Measurements from ENCODE around the gene FILIP1L.

Gene FILIP1L

DNA sequence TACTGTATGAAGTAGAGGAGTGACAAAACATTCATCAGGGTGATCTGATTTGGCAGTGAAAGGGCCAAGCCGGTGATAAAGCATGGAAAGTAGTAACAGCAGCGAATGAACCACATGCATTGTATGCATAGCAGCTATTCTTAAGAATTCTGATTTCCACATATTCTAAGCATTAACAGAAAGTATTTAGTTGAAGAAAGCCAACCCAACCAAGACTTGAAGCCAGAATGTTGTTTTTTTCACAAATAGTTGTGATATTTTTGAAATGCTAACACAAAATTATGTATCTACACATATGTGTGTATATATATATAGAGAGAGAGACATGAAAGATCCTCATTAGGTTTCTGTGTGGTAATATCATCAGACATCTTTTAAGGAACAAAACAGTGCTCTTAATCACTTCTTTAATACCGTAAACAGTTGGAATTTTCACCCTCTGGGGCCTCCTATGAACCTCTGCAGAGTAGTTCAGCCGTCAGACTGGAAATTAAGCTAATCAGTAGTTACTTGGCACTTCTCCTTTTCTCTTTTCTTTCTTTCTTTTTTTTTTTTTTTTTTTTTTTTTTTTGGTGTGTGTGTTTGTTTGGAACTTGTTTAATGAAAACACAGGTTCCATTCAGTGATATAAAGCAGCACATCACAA, 157.0 kb downstream of the FILIP1L start:
- in situ Hi-C loops (cut with MboI; ENCODE audit: low sequenced_read_pairs): no loop called here

DNA sequence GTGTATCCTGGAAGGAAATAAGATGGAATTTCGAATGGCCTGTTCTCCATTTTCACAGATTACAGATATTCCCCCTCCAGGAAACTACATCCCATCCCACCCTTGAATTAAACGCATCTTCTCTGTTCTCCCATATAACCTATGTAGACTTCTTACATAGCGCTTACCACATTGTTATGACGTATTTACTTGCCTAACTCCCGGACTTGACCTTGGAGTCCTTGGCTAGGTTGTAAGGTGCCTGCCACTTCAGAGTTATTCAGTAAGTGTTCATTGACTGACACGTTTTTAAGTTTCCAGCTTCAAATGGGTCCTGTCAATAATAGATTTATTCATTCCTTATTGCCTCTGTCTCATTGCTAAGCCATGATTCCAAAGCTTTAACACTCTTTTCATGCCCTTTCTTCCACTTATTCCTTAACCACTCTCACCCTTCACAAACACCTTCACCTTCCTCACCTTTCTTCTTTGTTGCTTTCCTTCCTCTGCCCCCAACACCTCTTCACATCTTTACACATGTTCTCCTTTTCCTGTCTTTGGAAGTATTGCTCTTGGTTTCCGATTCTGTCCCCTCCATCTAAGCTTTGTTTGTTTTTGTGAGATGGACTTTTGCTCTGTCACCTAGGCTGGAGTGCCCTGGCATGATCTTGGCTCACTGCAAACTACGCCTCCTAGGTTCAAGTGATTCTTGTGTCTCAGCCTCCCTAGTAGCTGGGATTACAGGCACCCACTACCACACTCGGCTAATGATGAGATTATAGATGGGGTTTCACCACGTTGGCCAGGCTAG, 158.3 kb downstream of the FILIP1L start:
- in situ Hi-C loops (cut with MboI; ENCODE audit: low sequenced_read_pairs): no loop called here

DNA sequence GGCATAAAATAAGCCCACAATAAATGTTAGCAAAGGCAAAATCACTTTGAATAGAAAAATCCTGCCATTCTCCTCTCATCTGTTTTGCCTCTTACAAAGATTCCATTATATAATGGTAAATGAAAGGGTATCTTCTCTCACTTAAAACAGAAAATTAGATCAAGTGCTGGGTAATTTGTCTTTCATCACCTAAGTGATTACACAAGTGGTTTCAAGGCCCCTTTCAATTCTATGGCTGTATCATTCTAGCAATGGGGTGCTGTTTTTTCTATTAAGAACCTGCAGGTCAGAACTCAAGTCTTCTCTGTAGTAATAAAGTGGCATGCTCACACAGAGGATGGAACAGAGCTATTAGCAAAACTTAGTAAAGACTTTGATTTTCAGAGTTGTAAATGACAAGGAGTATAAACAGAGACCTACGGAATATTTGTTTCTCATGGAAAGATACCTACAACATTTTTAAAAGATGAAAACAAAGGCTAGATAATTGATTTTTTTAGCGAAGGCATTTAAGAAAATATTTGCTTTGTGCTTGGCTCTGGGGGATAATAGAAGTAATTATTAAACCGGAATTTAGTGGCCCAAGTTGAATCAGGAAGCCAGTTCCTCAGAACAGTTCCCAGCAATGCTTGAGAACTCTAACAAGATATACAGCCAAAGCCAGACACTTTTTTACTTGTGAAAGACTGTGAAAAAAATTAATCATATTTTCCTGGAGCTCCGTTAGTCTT, 159.2 kb downstream of the FILIP1L start:
- in situ Hi-C loops (cut with MboI; ENCODE audit: low sequenced_read_pairs): no loop called here

DNA sequence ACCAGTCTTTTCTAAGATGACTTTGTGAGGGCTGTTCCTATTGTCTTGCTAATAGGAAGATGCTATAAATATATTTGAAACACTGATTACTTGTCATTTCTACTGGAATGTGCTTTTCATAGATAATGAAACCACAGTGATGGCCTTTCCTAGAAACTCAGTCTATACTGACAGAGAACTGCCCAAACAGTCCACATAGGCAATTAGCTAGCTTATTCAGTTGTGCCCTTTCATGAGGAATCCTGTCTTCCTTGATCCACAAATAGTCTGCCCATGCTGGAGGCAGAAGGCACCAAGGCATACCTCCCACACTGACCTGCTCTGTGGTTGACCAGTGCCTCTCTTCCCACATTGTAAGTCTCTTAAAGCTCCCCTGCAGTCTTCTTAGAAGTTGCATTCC, 160.7 kb downstream of the FILIP1L start:
- in situ Hi-C loops (cut with MboI; ENCODE audit: low sequenced_read_pairs): no loop called here

DNA sequence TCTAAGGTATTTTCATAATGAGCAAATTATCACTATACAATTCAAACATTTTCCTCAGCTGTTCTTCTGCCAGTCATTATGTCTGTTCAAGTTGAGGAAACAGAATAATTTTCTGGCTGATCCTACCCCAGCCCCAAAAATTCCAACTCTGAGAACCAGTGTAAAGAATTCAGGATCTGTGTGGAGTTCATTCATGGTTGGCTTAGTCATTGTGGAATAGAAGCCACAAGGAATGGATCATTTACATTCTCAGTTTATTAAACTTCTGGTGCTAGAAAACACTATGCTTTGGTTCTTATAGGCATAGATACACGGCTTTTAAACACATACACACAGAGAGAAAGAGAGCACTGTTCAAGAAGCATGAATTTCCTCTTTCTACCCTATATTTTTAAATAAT, 162.0 kb downstream of the FILIP1L start:
- in situ Hi-C loops (cut with MboI; ENCODE audit: low sequenced_read_pairs): no loop called here

DNA sequence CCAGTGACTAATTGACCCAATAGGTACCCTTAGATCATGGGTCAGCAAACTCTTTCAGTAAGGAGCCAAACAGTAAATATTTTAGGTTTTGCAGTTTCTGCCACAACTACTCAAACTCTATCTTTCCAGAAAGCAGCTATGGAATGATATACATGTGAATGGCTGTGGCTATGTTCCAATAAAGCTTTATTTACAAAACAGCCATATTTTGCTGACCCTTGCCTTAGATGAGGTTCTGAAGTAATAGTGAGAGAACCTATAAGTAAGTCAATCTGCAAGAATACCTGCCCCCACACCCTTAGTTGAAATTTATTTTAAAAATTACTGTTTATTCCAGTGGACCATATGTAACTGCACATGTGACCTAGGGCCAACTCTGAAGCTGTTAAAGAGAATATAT, 162.6 kb downstream of the FILIP1L start:
- in situ Hi-C loops (cut with MboI; ENCODE audit: low sequenced_read_pairs): no loop called here

DNA sequence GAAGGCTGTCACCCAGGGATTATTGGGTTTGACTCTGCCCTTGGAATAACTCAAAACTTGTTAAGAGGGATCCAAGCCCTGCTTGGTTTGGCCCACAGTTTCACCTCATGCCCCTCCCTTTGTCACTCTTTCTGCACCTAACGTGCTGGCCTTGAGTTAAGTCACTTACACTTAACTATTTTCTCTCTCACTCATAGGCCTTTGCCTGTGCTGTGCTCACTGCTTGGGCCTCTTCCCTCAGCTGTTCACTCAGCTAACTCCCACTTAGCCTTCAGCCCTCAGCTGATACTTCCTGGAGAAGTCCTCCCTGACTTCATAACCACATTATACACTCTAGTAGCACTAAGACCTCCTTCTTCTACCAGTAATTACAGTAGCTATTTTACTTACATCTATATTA, 163.4 kb downstream of the FILIP1L start:
- in situ Hi-C loops (cut with MboI; ENCODE audit: low sequenced_read_pairs): no loop called here

DNA sequence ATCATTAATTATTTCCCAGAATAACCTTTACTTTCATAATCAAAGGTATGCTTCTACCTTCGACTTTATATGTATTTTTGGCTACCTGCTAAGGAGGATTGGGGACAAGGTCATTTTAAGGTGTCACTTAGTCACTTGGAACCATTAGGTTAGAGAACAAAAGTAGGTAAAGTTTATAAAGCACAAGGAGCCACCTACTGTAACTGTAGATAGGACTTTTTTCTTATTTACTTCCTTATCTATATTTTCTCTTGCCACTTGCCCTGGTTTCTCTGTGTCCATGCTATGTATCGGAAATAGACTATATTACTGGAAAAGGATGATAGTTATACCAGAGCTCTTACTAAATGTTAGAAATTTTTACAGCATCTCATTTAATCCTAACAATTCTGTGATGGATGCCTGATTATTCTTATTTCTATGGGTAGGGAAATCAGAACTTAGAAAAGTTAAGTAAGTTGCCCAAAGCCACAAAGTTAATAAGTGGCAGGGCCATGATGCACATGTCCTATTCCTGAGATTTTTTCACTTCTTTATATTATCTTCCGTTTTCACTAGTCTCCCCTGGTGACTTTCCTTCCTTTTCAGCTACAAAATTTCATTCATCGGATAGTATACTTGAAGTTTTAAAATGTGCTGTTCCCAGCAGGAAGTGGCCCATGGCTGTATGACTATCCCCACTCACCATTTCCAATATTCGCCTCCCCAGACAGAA, 164.2 kb downstream of the FILIP1L start:
- in situ Hi-C loops (cut with MboI; ENCODE audit: low sequenced_read_pairs): no loop called here

DNA sequence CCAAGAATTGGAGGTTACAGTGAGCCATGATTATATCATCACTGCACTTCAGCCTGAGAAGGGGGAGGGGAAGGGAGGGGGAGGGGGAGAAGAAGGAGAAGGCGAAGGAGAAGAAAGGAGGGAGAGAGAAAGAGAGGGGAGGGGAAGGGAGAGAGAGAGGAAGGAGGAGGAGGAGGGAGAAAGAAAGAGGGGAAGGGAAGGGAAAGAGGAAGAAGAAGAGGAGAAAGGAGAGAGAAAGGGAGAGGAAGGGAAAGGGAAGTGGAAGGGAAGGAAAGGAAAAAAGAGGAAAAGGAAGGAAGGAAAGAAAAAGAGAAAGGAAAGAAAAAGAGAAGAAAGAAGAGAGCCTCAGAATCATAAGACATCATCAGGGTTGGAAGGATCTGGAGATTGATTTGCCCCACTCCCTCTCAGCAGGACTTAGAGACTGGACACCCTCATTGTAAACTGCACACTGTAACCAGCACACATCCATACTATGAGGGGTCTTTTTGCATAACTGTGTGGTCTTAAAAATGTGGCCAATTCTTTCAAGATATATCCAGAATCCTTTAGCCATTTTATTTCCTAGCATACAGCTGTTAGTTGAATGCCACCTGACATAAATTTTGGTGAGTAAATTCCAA, 165.7 kb downstream of the FILIP1L start:
- in situ Hi-C loops (cut with MboI; ENCODE audit: low sequenced_read_pairs): no loop called here

DNA sequence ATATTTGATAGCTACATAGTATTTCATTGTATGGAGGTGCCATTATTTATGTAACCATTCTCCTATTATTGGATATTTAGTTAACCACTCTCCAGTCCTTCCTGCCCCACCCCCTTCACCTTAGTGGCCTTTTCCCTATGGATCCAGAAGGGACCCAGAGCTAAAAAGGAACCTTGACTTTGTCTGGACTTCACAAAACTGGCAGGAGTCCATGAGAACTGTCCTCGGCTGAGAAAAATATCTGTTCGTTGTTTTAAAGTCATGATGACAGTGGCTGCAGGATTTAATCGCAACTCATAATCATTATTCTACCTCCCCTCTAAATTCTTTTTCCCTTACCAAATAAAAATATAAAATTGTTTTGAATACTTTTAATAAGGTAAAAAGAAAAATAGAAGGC, 166.9 kb downstream of the FILIP1L start:
- in situ Hi-C loops (cut with MboI; ENCODE audit: low sequenced_read_pairs): no loop called here

DNA sequence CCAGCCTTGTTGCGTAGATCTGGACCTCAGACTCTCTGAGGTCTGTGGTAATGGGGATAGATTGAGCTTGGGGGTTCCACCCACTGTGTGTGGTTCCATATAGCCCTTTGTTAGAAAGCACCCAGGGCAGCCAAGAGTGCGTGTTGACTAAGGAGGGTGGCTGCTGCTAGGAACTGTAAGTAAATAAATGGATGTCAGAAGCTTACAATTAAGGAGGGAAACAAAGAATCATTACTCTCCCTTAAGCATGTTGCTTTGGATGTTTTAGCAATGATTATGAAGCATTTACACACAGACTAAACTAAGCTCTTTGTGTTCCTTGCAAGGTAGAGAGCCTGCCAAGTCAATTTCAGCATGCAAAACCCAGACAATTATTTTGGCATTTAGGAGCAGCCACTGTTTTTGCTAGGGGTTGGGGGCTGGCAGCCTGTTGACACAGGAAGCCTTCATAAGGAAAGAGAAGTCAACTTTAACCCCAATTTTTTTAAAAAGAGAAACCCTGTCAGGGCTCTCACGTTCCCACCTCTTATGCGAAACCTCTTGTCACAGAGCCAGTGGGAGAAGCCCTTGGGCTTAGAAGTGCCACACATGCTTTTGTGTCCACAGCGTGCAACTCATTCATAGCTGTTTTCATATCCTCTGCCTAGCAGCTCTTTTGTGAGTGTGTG, 168.8 kb downstream of the FILIP1L start:
- in situ Hi-C loops (cut with MboI; ENCODE audit: low sequenced_read_pairs): no loop called here

DNA sequence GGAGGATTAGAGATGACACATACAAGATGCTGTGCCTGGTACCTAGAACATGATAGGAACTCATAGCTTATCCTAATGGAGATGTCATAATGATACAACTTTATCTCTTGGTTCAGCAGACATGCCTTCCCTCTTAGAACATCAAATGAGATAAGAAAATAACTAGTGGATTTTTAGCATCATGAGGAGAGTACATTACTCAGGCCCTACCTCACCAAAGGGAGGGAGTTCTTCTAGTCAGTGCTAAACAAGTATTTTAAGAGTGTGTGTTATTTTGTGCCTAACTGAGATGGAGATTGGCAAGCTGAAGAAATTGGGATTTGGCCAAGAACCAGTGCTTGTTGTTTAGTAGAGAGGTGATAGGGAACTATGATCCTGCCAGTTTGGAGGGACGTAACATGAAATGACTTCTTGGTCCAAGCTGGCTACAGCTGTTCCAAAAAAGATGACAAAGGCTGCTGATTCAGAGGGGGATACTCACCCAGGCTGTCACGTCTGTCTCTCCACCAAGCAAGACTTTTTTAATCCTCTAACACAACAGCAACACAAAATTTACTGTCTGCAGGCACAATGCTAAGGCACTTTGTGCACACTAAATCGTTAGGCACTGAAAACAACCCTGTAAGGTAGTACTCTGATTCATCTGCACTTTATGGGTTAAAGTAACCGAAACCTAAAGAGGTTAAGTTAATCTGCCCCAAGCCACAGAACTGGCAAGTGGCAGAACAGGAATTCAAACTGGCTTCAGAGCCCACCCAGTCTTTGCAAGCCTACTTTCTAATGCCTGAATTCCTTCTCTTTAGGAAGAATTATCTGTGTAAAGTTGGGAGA, 170.2 kb downstream of the FILIP1L start:
- in situ Hi-C loops (cut with MboI; ENCODE audit: low sequenced_read_pairs): no loop called here

DNA sequence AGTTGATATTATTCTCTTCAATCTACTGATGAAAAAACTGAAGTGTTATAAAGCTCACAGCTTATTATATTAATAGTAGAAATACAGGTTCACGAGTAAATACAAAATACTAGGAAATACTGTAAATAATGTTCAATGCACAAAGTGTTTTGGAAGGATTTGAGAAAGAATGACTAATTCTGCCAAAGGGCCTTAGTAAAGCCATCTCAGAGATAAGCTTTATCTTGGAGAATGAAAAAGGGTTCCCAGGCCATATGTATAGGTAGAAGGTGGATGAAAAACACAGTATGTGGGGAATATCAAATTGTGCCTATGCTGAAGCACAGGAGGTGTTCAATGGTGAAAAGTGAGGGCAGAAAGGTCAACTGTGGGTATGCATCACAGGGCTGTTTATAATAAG, 173.1 kb downstream of the FILIP1L start:
- in situ Hi-C loops (cut with MboI; ENCODE audit: low sequenced_read_pairs): no loop called here

DNA sequence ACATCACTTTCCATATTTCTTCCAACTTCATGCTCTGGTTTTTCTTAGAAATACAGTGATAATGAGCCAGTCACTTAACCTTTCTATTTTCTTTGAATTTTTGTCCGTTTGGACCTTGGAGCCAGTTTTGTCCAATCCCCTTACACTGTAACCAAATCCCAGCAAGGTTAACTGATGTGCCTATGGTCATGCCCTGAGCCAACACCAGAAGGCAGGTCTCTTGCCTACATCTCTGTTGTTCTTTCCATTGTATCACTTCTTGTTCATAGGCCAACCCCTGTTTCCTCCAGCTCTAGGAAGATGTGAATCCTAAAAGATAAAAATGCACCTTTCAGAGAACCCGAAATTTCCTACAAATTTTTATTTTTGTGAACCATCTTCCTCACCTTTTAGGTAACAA, 174.0 kb downstream of the FILIP1L start:
- in situ Hi-C loops (cut with MboI; ENCODE audit: low sequenced_read_pairs): no loop called here

DNA sequence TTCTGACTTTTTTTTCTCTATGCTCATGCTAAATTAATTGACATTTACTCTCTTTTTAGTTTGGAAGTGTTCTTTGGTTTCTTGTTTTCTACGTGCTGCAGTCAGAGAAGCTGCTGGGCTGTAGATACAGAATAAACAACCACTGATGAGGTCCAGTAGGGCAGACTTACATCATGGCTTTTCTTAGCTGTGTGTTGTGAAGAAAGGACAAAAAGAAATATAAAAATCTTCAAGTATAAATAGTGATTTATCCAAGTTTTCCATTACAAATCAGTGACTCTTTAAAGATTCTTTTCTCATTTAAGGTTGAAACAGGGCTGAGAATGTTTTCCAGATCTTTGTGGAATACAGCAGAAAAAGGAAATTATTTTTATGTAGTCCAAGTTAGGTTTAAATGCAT, 174.4 kb downstream of the FILIP1L start:
- in situ Hi-C loops (cut with MboI; ENCODE audit: low sequenced_read_pairs): no loop called here

DNA sequence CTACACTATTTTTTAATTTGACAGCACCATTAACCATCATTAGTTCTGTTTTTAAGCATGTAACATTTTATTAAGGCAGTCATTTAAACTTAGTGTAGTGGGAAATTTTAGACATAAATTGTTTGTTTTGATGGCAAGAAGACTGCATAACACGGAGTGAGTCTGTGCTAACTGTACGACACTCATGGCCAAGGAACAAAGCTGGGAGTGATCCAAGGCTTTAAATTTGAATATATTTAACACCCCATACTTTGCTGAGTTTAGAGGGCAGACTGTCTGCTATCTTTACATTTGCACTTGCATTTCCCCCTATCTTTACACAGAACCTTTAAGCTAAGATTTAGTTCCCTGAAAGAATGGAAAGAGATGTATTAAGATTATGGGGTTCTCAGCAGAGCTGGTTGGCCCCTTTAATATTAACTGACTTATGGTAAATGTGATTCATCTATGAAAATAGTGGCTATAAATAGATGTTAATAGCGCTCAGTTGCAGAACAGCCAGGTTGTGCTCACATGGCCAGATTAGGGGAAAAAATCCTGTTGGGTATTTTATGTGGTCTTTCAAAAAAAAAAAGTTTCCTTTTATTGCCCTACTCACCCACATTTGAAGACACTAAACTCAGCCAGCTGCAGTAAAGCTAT, 175.9 kb downstream of the FILIP1L start:
- in situ Hi-C loops (cut with MboI; ENCODE audit: low sequenced_read_pairs): no loop called here

DNA sequence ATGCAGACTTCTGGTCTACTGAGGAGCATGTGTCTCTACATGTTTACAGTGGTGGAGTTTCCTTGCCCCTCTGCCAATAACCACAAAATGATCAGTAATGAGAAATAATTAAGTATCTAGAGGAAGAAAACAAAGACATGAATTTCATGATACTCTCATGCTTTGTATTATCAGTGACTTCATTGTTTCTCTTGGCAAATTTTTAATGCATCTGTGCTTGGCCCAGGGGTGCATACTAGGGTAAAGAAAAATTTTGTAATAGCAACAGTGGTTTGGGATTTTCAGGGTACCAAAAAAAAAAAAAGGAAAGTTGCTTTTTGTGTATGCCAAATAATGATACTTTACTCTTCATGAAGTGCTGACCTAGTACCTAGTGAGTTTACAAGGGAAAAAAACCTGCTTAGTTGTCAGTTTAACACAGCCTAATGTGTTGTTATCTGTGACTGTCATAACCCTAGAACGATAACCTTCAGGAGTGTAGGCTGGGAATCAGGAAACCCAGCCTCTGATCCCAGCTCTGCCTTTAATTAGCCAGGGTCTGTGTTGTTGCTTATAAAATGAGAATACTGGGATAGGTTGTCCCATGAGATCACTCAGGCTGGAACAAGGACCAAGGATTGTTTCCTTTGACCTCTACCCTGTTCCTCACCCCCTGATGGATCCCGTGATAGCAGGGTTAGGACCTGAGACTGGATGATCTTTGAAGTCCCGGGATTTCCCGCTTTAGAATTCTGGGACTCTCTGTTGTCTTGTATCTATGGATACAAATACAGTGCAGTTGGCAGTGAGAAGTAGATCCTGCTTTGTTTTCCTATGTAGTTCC, 179.1 kb downstream of the FILIP1L start:
- in situ Hi-C loops (cut with MboI; ENCODE audit: low sequenced_read_pairs): no loop called here

Measured in HL-60/S4 treated with phorbol 12-myristate 13-acetate at 8.2 ng/mL for 4 days and 3 days (cell line).